Thyroid gland (tissue), 4 donors: Measurements from ENCODE around the gene DGKB.

Source experiments
- CTCF ChIP-seq, 6 experiments: fragments of 200-600 bp in 3 of 6; fragments of 450-650 bp in 3 of 6; sonication (generic) in 3 of 6; IDR thresholded peaks; one replicate each; pipeline ENCODE4 v1.5.1; 2016 to 2019; ENCODE audit warnings: antibody characterized with exemption in 6 of 6, mild to moderate bottlenecking in 2 of 6, inconsistent platforms in 1 of 6, moderate library complexity in 1 of 6
- POLR2A ChIP-seq, 2 donors: fragments of 450-650 bp; IDR thresholded peaks; one replicate each; pipeline ENCODE4 v1.6.1; 2017; ENCODE audit warnings: antibody characterized with exemption in 2 of 2, mild to moderate bottlenecking in 2 of 2, moderate library complexity in 1 of 2

GRCh38 chr7:14769261-14769660, 133.3 kb downstream of the DGKB start:
- no peak for TF ChIP-seq CTCF (IDR thresholded peaks at IDR 0.05)
- no peak for TF ChIP-seq POLR2A (IDR thresholded peaks at IDR 0.05)
